ENCODE data around the gene USP46. TPM values are rescaled to one million over a fixed set of nuclear protein-coding genes. Genes with fewer than 3 reads are reported as not detected.

USP46 gene
- total RNA-seq, 2 donors from 2014 or later = 42.0 to 42.9 TPM

DNA sequence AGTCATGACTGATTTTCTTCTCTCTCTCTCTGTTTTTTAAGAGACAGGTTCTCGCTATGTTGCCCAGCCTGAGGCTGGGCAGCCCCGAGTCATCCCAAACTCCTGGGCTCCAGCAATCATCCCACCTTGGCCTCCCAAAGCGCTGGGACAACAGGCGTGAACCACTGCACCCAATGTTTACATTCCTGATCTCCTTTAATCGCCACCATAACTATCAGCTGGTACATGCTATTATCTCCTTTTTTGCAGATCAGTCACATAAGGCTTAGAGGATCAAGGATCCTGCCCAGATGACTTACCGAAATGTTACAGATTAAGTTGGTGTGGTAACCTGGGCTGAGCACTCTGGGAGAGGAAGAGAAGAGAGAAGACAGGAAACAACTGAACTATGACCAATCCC lies 1.5 kb upstream of the USP46 start:
- H3K4me1 Mint-ChIP-seq = peaks cover 38% of the 10 kb centered on the region
- H3K4me3 ChIP-seq (ENCODE audit: low read length) = peak overlapping the region; percentile 93
- peaks cover 23% of the 10 kb centered on the region for H3K9me3 Mint-ChIP-seq
- H3K4me3 Mint-ChIP-seq = peak overlapping the region; percentile 78
- DNase-seq = peak; percentile 70
- H3K27me3 Mint-ChIP-seq (ENCODE audit: insufficient read depth) = peaks cover 2% of the 10 kb centered on the region
- H3K9me3 ChIP-seq (ENCODE audit: control insufficient read depth, low read length) = peaks cover 44% of the 10 kb centered on the region
- 62 to 85% methylated on average over 2 to 6 of the region's 6 CpGs for WGBS, 2 experiments (ENCODE audit: insufficient coverage in 1 of 2, insufficient read length in 1 of 2)
- no peak overlapping the region for H3K27ac Mint-ChIP-seq
- TF ChIP-seq, protein P1, sequence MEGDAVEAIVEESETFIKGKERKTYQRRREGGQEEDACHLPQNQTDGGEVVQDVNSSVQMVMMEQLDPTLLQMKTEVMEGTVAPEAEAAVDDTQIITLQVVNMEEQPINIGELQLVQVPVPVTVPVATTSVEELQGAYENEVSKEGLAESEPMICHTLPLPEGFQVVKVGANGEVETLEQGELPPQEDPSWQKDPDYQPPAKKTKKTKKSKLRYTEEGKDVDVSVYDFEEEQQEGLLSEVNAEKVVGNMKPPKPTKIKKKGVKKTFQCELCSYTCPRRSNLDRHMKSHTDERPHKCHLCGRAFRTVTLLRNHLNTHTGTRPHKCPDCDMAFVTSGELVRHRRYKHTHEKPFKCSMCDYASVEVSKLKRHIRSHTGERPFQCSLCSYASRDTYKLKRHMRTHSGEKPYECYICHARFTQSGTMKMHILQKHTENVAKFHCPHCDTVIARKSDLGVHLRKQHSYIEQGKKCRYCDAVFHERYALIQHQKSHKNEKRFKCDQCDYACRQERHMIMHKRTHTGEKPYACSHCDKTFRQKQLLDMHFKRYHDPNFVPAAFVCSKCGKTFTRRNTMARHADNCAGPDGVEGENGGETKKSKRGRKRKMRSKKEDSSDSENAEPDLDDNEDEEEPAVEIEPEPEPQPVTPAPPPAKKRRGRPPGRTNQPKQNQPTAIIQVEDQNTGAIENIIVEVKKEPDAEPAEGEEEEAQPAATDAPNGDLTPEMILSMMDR (conservative IDR thresholded peaks at IDR 0.05) = no peak
- no peaks in the 10 kb centered on the region for H3K27me3 ChIP-seq (ENCODE audit: control insufficient read depth, insufficient read depth, low read length, poor library complexity, severe bottlenecking)
- H3K9ac ChIP-seq (ENCODE audit: extremely low read depth, low read length, poor library complexity, severe bottlenecking) = no peak overlapping the region
- H3K36me3 ChIP-seq (ENCODE audit: control insufficient read depth, insufficient read depth, low read length) = peaks cover 27% of the 10 kb centered on the region
- peaks cover 28% of the 10 kb centered on the region for H3K36me3 Mint-ChIP-seq (ENCODE audit: low read depth)
- H3K4me1 ChIP-seq (ENCODE audit: control insufficient read depth, insufficient read depth, low read length) = no peaks in the 10 kb centered on the region
- no peak overlapping the region for H3K27ac ChIP-seq (ENCODE audit: low read depth, low read length)

DNA sequence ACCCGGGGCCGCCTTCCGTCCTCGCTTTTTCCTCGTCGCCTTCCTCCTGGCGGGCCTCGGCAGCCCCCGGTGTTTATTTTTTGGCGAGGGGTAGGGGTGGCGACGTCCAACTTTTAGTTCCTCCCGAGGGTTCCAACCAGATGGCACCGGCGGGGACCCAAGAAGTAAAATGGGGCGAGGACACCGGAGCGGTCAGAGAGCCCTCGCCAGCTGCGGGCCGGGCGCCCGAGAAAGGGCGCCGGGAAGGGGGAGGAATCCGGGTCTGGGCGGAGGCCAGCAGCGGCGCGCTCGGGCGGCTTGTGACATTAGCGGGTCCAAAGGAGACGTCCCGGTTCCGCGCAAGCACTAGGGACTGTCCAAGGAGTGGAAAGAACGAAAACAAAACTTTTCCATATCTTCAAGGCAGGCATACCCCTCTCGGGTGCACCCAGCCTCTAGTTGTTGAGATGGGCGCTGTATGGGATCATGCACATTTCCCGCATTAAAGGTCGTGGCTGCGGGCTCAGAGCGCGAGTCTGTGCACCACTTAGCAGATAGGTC lies 691 bp upstream of the USP46 start:
- H3K36me3 Mint-ChIP-seq (ENCODE audit: low read depth) = peaks cover 32% of the 10 kb centered on the region
- 2 to 5% methylated on average over 19 to 45 of the region's 45 CpGs for WGBS, 2 experiments (ENCODE audit: insufficient coverage in 1 of 2, insufficient read length in 1 of 2)

DNA sequence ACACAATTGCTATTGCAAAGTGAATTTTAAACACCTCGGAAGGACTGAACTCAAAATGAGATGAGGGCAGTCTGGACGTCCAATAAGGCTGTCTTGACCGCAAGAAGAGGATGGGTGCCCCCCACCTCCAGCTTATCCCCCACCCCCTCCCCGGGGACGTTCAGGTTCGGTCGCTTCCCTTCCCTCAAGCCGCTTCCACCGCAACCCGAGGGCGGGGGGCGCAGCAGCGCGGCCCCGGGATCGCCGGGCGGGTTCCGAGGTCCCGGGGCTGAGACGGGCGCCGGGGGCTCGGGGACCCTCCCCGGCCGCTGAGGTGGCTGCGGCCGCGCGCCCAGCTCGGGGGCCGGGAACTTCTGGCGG lies 480 bp downstream of the USP46 start:
- TF ChIP-seq, protein P1 (conservative IDR thresholded peaks at IDR 0.05) = no peak
- DNase-seq = peak; percentile 70
- Mint-ChIP-seq H3K4me3 (peak overlapping the region; percentile 78), H3K36me3 (ENCODE audit: low read depth) (peaks cover 32% of the 10 kb centered on the region), H3K9me3 (peaks cover 13% of the 10 kb centered on the region), H3K4me1 (peaks cover 46% of the 10 kb centered on the region), H3K27ac (peak overlapping the region; percentile 92), H3K27me3 (ENCODE audit: insufficient read depth) (peaks cover 2% of the 10 kb centered on the region)
- no peaks in the 10 kb centered on the region for H3K27me3 ChIP-seq (ENCODE audit: control insufficient read depth, insufficient read depth, low read length, poor library complexity, severe bottlenecking)
- H3K9me3 ChIP-seq (ENCODE audit: control insufficient read depth, low read length) = peaks cover 25% of the 10 kb centered on the region
- peak overlapping the region; percentile 93 for H3K4me3 ChIP-seq (ENCODE audit: low read length)
- 0 to 6% methylated on average over 2 to 33 of the region's 33 CpGs for WGBS, 2 experiments (ENCODE audit: insufficient coverage in 1 of 2, insufficient read length in 1 of 2)
- peaks cover 37% of the 10 kb centered on the region for H3K36me3 ChIP-seq (ENCODE audit: control insufficient read depth, insufficient read depth, low read length)
- H3K4me1 ChIP-seq (ENCODE audit: control insufficient read depth, insufficient read depth, low read length) = no peaks in the 10 kb centered on the region
- peak overlapping the region; percentile 60 for H3K9ac ChIP-seq (ENCODE audit: extremely low read depth, low read length, poor library complexity, severe bottlenecking)
- H3K27ac ChIP-seq (ENCODE audit: low read depth, low read length) = peak overlapping the region; percentile 45

More for the DNA sequence above, 691 bp upstream of the USP46 start:
- Histone ChIP-seq H3K4me3 (ENCODE audit: low read length) (peak overlapping the region; percentile 93), H3K27me3 (ENCODE audit: control insufficient read depth, insufficient read depth, low read length, poor library complexity, severe bottlenecking) (no peaks in the 10 kb centered on the region), H3K9ac (ENCODE audit: extremely low read depth, low read length, poor library complexity, severe bottlenecking) (peak overlapping the region; percentile 78), H3K4me1 (ENCODE audit: control insufficient read depth, insufficient read depth, low read length) (no peaks in the 10 kb centered on the region), H3K9me3 (ENCODE audit: control insufficient read depth, low read length) (peaks cover 37% of the 10 kb centered on the region), H3K27ac (ENCODE audit: low read depth, low read length) (peak overlapping the region; percentile 62), H3K36me3 (ENCODE audit: control insufficient read depth, insufficient read depth, low read length) (peaks cover 35% of the 10 kb centered on the region)
- H3K4me1 Mint-ChIP-seq = peaks cover 45% of the 10 kb centered on the region
- TF ChIP-seq, protein P1 (conservative IDR thresholded peaks at IDR 0.05) = no peak
- DNase-seq = peak; percentile 70
- H3K27me3 Mint-ChIP-seq (ENCODE audit: insufficient read depth) = peaks cover 2% of the 10 kb centered on the region
- H3K9me3 Mint-ChIP-seq = peaks cover 22% of the 10 kb centered on the region
- peak overlapping the region; percentile 78 for H3K4me3 Mint-ChIP-seq
- peak overlapping the region; percentile 9 for H3K27ac Mint-ChIP-seq
